Thyroid gland (tissue), 4 donors: ENCODE results near the gene SGSM2. TPM values are rescaled to one million over a fixed set of nuclear protein-coding genes. Genes with fewer than 3 reads are reported as not detected.

ENCODE experiments used
- DNase-seq, 2 donors: peaks; one replicate each; pipeline ENCODE4 v3.0.0-alpha.2; 2019
- H3K27ac ChIP-seq, 3 donors: fragments of 200-600 bp; sonication (generic); 1 replicate in 2 of 3; 2 replicates in 1 of 3; pipeline ENCODE4 v1.5.1; 2016 to 2019; ENCODE audit warnings: mild to moderate bottlenecking in 1 of 3, moderate library complexity in 1 of 3
- H3K27me3 ChIP-seq: fragments of 200-600 bp; sonication (generic); one replicate; pipeline ENCODE4 v1.5.1; 2019
- H3K36me3 ChIP-seq, 2 donors: fragments of 200-600 bp; sonication (generic); one replicate each; pipeline ENCODE4 v1.5.1; 2016 to 2019
- H3K4me1 ChIP-seq, 2 donors: fragments of 200-600 bp; sonication (generic); one replicate each; pipeline ENCODE4 v1.5.1; 2017 to 2019
- H3K4me3 ChIP-seq, 3 donors: fragments of 200-600 bp; sonication (generic); replicated peaks in 1 of 3; 1 replicate in 2 of 3; 2 replicates in 1 of 3; pipeline ENCODE4 v1.5.1; 2016; ENCODE audit warnings: mild to moderate bottlenecking in 1 of 3
- H3K9me3 ChIP-seq: fragments of 200-600 bp; sonication (generic); one replicate; pipeline ENCODE4 v1.5.1; 2017
- POLR2A ChIP-seq, 2 donors: fragments of 450-650 bp; IDR thresholded peaks; one replicate each; pipeline ENCODE4 v1.6.1; 2017; ENCODE audit warnings: antibody characterized with exemption in 2 of 2, mild to moderate bottlenecking in 2 of 2, moderate library complexity in 1 of 2
- WGBS, 2 donors: methylation state at CpG; one replicate each; pipeline ENCODE4 v1.1.5; 2017; 5-methylcytosine and 5-hydroxymethylcytosine counted together
- intact Hi-C: fragments of 100-400 bp; cut with DNase I; formaldehyde crosslinking; loops from one replicate; pipeline ENCODE4 v1.15.1; 2023
- total RNA-seq, 4 donors: library from RNA; depleted of rRNA; stranded (reverse); fragments of >200 nt; gene quantifications; one replicate each; pipeline ENCODE4 v1.2.3, GENCODE V29; 2016
- TF ChIP-seq, protein P1 (sequence below), 6 experiments: fragments of 200-600 bp in 3 of 6; fragments of 450-650 bp in 3 of 6; sonication (generic) in 3 of 6; IDR thresholded peaks; one replicate each; pipeline ENCODE4 v1.5.1; 2016 to 2019; ENCODE audit warnings: antibody characterized with exemption in 6 of 6, mild to moderate bottlenecking in 2 of 6, inconsistent platforms in 1 of 6, moderate library complexity in 1 of 6

Gene SGSM2
- total RNA-seq, 4 donors from 2014 or later, result 47.8 to 82.7 (median 63.2) TPM

DNA sequence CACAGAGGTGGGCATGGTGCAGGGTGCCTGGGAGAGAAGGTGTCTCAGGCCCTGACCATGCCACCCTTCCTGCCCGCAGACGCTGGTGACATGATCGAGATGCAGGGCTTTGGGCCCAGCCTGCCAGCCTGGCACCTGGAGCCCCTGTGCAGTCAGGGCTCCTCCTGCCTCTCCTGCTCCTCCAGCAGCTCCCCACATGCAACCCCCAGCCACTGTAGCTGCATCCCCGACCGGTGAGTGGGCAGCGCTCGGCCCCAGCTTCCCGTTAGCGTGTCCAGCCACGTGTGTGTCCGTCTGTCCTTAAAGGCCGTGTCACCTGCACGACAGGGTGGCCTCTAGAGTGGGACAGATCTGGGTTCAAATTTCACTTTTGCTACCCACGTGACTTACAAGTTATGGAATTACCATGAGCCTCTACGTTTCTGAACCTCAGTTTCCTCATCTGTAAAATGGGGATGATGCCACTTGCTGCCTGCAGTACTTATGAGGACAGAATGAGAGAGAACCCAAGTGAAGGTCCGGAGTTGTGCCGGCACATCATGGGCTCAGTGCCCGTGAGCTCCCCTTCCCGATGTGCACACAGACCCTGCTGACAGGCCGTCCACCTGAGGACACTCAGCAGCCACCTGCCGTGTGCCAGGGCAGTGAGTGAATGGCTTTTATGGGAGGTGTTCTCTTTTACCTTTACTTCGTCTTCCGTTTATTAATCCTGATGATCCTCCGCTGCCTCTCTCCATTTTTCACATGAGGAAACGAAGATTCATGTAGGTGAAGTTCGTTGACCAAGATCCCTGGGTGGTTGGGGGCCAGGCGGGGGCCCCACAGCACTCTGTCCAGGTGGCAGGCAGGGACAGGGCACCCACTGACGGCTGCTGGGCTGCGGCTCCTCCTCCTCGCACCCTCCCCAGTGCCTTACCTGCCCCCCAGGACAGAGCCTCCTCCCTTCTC lies 34.2 kb downstream of the SGSM2 start:
- Histone ChIP-seq H3K4me1 (no peaks in the 10 kb centered on the region), H3K27me3 (no peaks in the 10 kb centered on the region), H3K4me3 (no peak overlapping the region), H3K36me3 (peaks cover 6 to 14% of the 10 kb centered on the region in 2 donors), H3K27ac (no peak overlapping the region), H3K9me3 (no peaks in the 10 kb centered on the region)
- TF ChIP-seq POLR2A (IDR thresholded peaks at IDR 0.05), result no peak
- TF ChIP-seq, protein P1, sequence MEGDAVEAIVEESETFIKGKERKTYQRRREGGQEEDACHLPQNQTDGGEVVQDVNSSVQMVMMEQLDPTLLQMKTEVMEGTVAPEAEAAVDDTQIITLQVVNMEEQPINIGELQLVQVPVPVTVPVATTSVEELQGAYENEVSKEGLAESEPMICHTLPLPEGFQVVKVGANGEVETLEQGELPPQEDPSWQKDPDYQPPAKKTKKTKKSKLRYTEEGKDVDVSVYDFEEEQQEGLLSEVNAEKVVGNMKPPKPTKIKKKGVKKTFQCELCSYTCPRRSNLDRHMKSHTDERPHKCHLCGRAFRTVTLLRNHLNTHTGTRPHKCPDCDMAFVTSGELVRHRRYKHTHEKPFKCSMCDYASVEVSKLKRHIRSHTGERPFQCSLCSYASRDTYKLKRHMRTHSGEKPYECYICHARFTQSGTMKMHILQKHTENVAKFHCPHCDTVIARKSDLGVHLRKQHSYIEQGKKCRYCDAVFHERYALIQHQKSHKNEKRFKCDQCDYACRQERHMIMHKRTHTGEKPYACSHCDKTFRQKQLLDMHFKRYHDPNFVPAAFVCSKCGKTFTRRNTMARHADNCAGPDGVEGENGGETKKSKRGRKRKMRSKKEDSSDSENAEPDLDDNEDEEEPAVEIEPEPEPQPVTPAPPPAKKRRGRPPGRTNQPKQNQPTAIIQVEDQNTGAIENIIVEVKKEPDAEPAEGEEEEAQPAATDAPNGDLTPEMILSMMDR (IDR thresholded peaks at IDR 0.05), result no peak
- intact Hi-C loops, result no loop called here
- WGBS, 2 donors, result 94 to 95% methylated on average over 27 to 30 of the region's 30 CpGs
- DNase-seq, result no peak

GRCh38 chr17:2372180-2372579 lies 34.9 kb downstream of the SGSM2 start:
- intact Hi-C loops, result no loop called here
- Histone ChIP-seq H3K27ac (no peak overlapping the region), H3K9me3 (no peaks in the 10 kb centered on the region), H3K4me1 (no peaks in the 10 kb centered on the region), H3K4me3 (no peak overlapping the region), H3K27me3 (no peaks in the 10 kb centered on the region), H3K36me3 (peaks cover 6 to 14% of the 10 kb centered on the region in 2 donors)
- TF ChIP-seq POLR2A (IDR thresholded peaks at IDR 0.05), result no peak
- TF ChIP-seq, protein P1 (IDR thresholded peaks at IDR 0.05), result no peak
- 87 to 98% methylated on average over 7 to 25 of the region's 26 CpGs for WGBS, 2 donors
- DNase-seq, result no peak

DNA sequence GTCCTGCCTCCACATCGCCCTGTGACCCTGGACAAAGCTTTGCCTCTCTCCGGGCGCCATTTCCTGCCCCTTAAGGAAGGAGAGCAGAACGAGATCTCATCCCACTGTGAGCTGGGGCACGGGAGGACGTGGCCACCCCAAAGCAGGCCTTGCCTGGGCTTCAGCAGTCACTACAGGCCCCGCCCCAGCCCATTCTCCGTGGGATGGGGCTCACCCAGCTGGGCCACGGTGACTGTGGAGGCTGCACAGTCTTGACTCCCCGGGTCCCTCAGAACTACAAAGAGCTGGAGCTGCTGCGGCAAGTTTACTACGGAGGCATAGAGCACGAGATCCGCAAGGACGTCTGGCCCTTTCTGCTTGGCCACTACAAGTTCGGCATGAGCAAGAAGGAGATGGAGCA lies 35.4 kb downstream of the SGSM2 start:
- 88 to 90% methylated on average over 10 to 12 of the region's 16 CpGs for WGBS, 2 donors
- no peak overlapping the region for H3K4me3 ChIP-seq
- TF ChIP-seq POLR2A (IDR thresholded peaks at IDR 0.05), result no peak
- TF ChIP-seq, protein P1 (IDR thresholded peaks at IDR 0.05), result peak in 1 of 6 experiments; percentile 5
- H3K9me3 ChIP-seq, result no peaks in the 10 kb centered on the region
- H3K36me3 ChIP-seq, result peaks cover 6 to 14% of the 10 kb centered on the region in 2 donors
- no peaks in the 10 kb centered on the region for H3K4me1 ChIP-seq
- H3K27ac ChIP-seq, result no peak overlapping the region
- intact Hi-C loops, result no loop called here
- H3K27me3 ChIP-seq, result no peaks in the 10 kb centered on the region
- DNase-seq, result no peak

DNA sequence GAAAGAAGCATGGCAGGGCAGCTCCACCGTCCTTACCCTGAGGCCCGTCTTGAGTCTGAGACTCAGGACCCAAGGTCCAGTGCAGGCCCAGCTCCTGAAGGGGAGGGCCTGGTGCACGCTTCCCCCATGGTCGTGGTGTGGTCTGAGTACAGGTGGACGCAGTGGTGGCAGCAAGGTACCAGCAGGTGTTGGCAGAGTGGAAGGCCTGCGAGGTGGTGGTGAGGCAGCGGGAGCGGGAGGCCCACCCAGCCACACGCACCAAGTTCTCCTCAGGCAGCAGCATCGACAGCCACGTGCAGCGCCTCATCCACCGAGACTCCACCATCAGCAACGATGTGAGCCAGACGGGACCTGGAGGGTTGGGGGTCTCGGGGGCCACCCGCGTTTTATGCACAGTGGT lies 35.9 kb downstream of the SGSM2 start:
- Histone ChIP-seq H3K27ac (no peak overlapping the region), H3K9me3 (no peaks in the 10 kb centered on the region), H3K36me3 (peaks cover 6 to 14% of the 10 kb centered on the region in 2 donors), H3K27me3 (no peaks in the 10 kb centered on the region), H3K4me1 (no peaks in the 10 kb centered on the region), H3K4me3 (no peak overlapping the region)
- no peak for DNase-seq
- no peak for TF ChIP-seq POLR2A (IDR thresholded peaks at IDR 0.05)
- TF ChIP-seq, protein P1 (IDR thresholded peaks at IDR 0.05), result no peak
- 94 to 97% methylated on average over 15 of the region's 18 CpGs for WGBS, 2 donors
- intact Hi-C loops, result no loop called here
